Right atrium auricular region (tissue), 2 donors: ENCODE results near the gene SLC8A2. TPM values are rescaled to one million over a fixed set of nuclear protein-coding genes. Genes with fewer than 3 reads are reported as not detected.

Experiments
- DNase-seq: peaks from one replicate; pipeline ENCODE4 v3.0.0-alpha.2; 2019; ENCODE audit warnings: low spot score
- H3K27ac ChIP-seq, 2 donors: fragments of 200-600 bp; sonication (generic); 1 replicate in 1 of 2; 2 replicates in 1 of 2; pipeline ENCODE4 v1.5.1; 2016 to 2019
- H3K27me3 ChIP-seq, 2 donors: fragments of 200-600 bp; sonication (generic); one replicate each; pipeline versions ENCODE4 v1.5.1 to v1.6.0; 2017 to 2019
- H3K36me3 ChIP-seq: fragments of 200-600 bp; sonication (generic); one replicate; pipeline ENCODE4 v1.5.1; 2016
- H3K4me1 ChIP-seq, 2 donors: fragments of 200-600 bp; sonication (generic); one replicate each; pipeline versions ENCODE4 v1.5.1 to v1.6.0; 2017 to 2019
- H3K4me3 ChIP-seq, 2 donors: fragments of 200-600 bp; sonication (generic); 1 replicate in 1 of 2; 2 replicates in 1 of 2; pipeline ENCODE4 v1.5.1; 2017 to 2019; ENCODE audit warnings: mild to moderate bottlenecking in 1 of 2, moderate library complexity in 1 of 2
- H3K9me3 ChIP-seq, 2 donors: fragments of 200-600 bp; sonication (generic); one replicate each; pipeline ENCODE4 v1.5.1; 2019
- CTCF ChIP-seq, 2 donors: fragments of 200-600 bp; sonication (generic); IDR thresholded peaks; one replicate each; pipeline ENCODE4 v1.5.1; 2019; ENCODE audit warnings: antibody characterized with exemption in 2 of 2
- total RNA-seq, 2 donors: library from RNA; depleted of rRNA; stranded (reverse); fragments of >200 nt; gene quantifications; one replicate each; pipeline ENCODE4 v1.1.0, GENCODE V29; 2016

SLC8A2 gene
- total RNA-seq, 2 donors from 2014 or later = 0.28 to 0.37 TPM

GRCh38 chr19:47459477-47459876, 12.2 kb downstream of the SLC8A2 start:
- H3K27me3 ChIP-seq = peaks cover 0 to 16% of the 10 kb centered on the region in 2 donors
- DNase-seq = no peak
- H3K27ac ChIP-seq = no peak overlapping the region
- H3K9me3 ChIP-seq = peaks cover 0 to 19% of the 10 kb centered on the region in 2 donors
- H3K4me3 ChIP-seq = no peak overlapping the region
- peaks cover 0 to 7% of the 10 kb centered on the region in 2 donors for H3K4me1 ChIP-seq
- TF ChIP-seq CTCF (IDR thresholded peaks at IDR 0.05) = no peak
- H3K36me3 ChIP-seq = no peaks in the 10 kb centered on the region

- Histone ChIP-seq H3K36me3 (no peaks in the 10 kb centered on the region), H3K27me3 (peaks cover 0 to 16% of the 10 kb centered on the region in 2 donors), H3K27ac (no peak overlapping the region), H3K4me3 (no peak overlapping the region), H3K9me3 (peaks cover 0 to 19% of the 10 kb centered on the region in 2 donors), H3K4me1 (peaks cover 0 to 7% of the 10 kb centered on the region in 2 donors)
- TF ChIP-seq CTCF (IDR thresholded peaks at IDR 0.05) = no peak
- DNase-seq = no peak
These were observed 13.0 kb downstream of the SLC8A2 start for GRCh38 chr19:47458672-47459071.

GRCh38 chr19:47456721-47457474, 14.8 kb downstream of the SLC8A2 start:
- DNase-seq = no peak
- H3K27me3 ChIP-seq = peaks cover 0 to 16% of the 10 kb centered on the region in 2 donors

GRCh38 chr19:47450478-47450877, 21.2 kb downstream of the SLC8A2 start:
- Histone ChIP-seq H3K4me1 (peaks cover 0 to 23% of the 10 kb centered on the region in 2 donors), H3K4me3 (no peak overlapping the region), H3K27me3 (peaks cover 20 to 21% of the 10 kb centered on the region in 2 donors), H3K36me3 (no peaks in the 10 kb centered on the region), H3K9me3 (peaks cover 0 to 4% of the 10 kb centered on the region in 2 donors), H3K27ac (no peak overlapping the region)
- DNase-seq = no peak
- no peak for TF ChIP-seq CTCF (IDR thresholded peaks at IDR 0.05)

More at GRCh38 chr19:47456721-47457474, 14.8 kb downstream of the SLC8A2 start:
- Histone ChIP-seq H3K27ac (no peak overlapping the region), H3K36me3 (no peaks in the 10 kb centered on the region), H3K4me3 (peak overlapping the region in 1 of 2 donors; percentile 9), H3K4me1 (peaks cover 0 to 7% of the 10 kb centered on the region in 2 donors), H3K9me3 (peaks cover 0 to 19% of the 10 kb centered on the region in 2 donors)
- no peak for TF ChIP-seq CTCF (IDR thresholded peaks at IDR 0.05)

GRCh38 chr19:47448360-47448727, 23.3 kb downstream of the SLC8A2 start:
- DNase-seq = no peak
- H3K27me3 ChIP-seq = peaks cover 27 to 41% of the 10 kb centered on the region in 2 donors
- no peak overlapping the region for H3K27ac ChIP-seq
- no peaks in the 10 kb centered on the region for H3K36me3 ChIP-seq
- H3K4me3 ChIP-seq = no peak overlapping the region
- TF ChIP-seq CTCF (IDR thresholded peaks at IDR 0.05) = no peak
- H3K9me3 ChIP-seq = no peaks in the 10 kb centered on the region
- H3K4me1 ChIP-seq = peaks cover 0 to 24% of the 10 kb centered on the region in 2 donors
